Tibial nerve (tissue), 4 donors: ENCODE results near the gene RENBP. TPM values are rescaled to one million over a fixed set of nuclear protein-coding genes. Genes with fewer than 3 reads are reported as not detected.
A peak's percentile ranks its signal among the peaks of the same experiment; 100 is the strongest.

ENCODE experiments used
- DNase-seq, 2 donors: peaks; one replicate each; pipeline ENCODE4 v3.0.0-alpha.2; 2019; ENCODE audit warnings: low spot score in 2 of 2
- H3K27ac ChIP-seq, 4 donors: fragments of 200-600 bp; sonication (generic) in 3 of 4; one replicate each; pipeline ENCODE4 v1.5.1; 2017 to 2019; ENCODE audit warnings: mild to moderate bottlenecking in 1 of 4
- H3K27me3 ChIP-seq, 2 donors: fragments of 200-600 bp; sonication (generic) in 1 of 2; one replicate each; pipeline versions ENCODE4 v1.5.1 to v1.6.0; 2017 to 2019
- H3K36me3 ChIP-seq, 3 donors: fragments of 200-600 bp; sonication (generic); one replicate each; pipeline ENCODE4 v1.5.1; 2018 to 2019
- H3K4me1 ChIP-seq, 4 donors: fragments of 200-600 bp; sonication (generic) in 3 of 4; one replicate each; pipeline ENCODE4 v1.5.1; 2017 to 2019
- H3K4me3 ChIP-seq, 4 donors: fragments of 200-600 bp; sonication (generic) in 3 of 4; one replicate each; pipeline ENCODE4 v1.5.1; 2017 to 2019; ENCODE audit warnings: mild to moderate bottlenecking in 1 of 4, moderate library complexity in 1 of 4
- H3K9me3 ChIP-seq, 4 donors: fragments of 200-600 bp; sonication (generic) in 3 of 4; one replicate each; pipeline ENCODE4 v1.5.1; 2017 to 2019
- CTCF ChIP-seq, 5 experiments: fragments of 200-600 bp in 3 of 5; fragments of 450-650 bp in 2 of 5; sonication (generic) in 3 of 5; IDR thresholded peaks; one replicate each; pipeline ENCODE4 v1.5.1; 2016 to 2019; ENCODE audit warnings: antibody characterized with exemption in 5 of 5, mild to moderate bottlenecking in 3 of 5, moderate library complexity in 2 of 5
- EP300 ChIP-seq, 2 donors: sonication (generic); formaldehyde crosslinking; IDR thresholded peaks; one replicate each; pipeline ENCODE4 v1.6.1; 2017; ENCODE audit warnings: antibody characterized with exemption in 2 of 2, mild to moderate bottlenecking in 1 of 2
- POLR2A ChIP-seq, 2 donors: fragments of 450-650 bp; IDR thresholded peaks; one replicate each; pipeline ENCODE4 v1.6.1; 2017; ENCODE audit warnings: antibody characterized with exemption in 2 of 2, mild to moderate bottlenecking in 2 of 2, moderate library complexity in 2 of 2
- WGBS, 2 donors: methylation state at CpG; one replicate each; pipeline ENCODE4 v1.1.5; 2018; 5-methylcytosine and 5-hydroxymethylcytosine counted together
- total RNA-seq, 4 donors: library from RNA; depleted of rRNA; stranded (reverse); fragments of >200 nt; gene quantifications; one replicate each; pipeline ENCODE4 v1.1.0, GENCODE V29; 2016

The RENBP gene
- total RNA-seq, 4 donors from 2014 or later: 12.1 to 28.8 (median 17.8) TPM

GRCh38 chrX:153951683-153952372 lies 7.4 kb upstream of the RENBP start:
- no peaks in the 10 kb centered on the region for H3K9me3 ChIP-seq
- no peak overlapping the region for H3K27ac ChIP-seq
- peaks cover 0 to 66% (median 5%) of the 10 kb centered on the region in 3 donors for H3K36me3 ChIP-seq
- 91 to 100% methylated on average over 3 to 26 of the region's 28 CpGs for WGBS, 2 donors
- TF ChIP-seq CTCF (IDR thresholded peaks at IDR 0.05) (no peak), POLR2A (IDR thresholded peaks at IDR 0.05) (no peak), EP300 (IDR thresholded peaks at IDR 0.05) (no peak)
- H3K4me3 ChIP-seq: no peak overlapping the region
- H3K27me3 ChIP-seq: no peaks in the 10 kb centered on the region
- DNase-seq: no peak
- peaks cover 0 to 45% (median 8%) of the 10 kb centered on the region in 4 donors for H3K4me1 ChIP-seq

- Histone ChIP-seq H3K36me3 (peaks cover 0 to 49% (median 5%) of the 10 kb centered on the region in 3 donors), H3K9me3 (no peaks in the 10 kb centered on the region), H3K27me3 (no peaks in the 10 kb centered on the region), H3K4me1 (peaks cover 0 to 46% (median 8%) of the 10 kb centered on the region in 4 donors), H3K4me3 (no peak overlapping the region), H3K27ac (peak overlapping the region in 3 of 4 donors; percentile 56 to 81 (median 80))
- TF ChIP-seq POLR2A (IDR thresholded peaks at IDR 0.05) (no peak), CTCF (IDR thresholded peaks at IDR 0.05) (no peak), EP300 (IDR thresholded peaks at IDR 0.05) (no peak)
- WGBS, 2 donors: 89 to 100% methylated on average over 1 to 19 of the region's 19 CpGs
- no peak for DNase-seq
These were observed 5.7 kb upstream of the RENBP start for GRCh38 chrX:153950127-153950526.

GRCh38 chrX:153948847-153949805 lies 4.7 kb upstream of the RENBP start:
- 19 to 64% methylated on average over 23 to 30 of the region's 30 CpGs for WGBS, 2 donors
- H3K27me3 ChIP-seq: no peaks in the 10 kb centered on the region
- peaks cover 0 to 39% (median 5%) of the 10 kb centered on the region in 3 donors for H3K36me3 ChIP-seq
- no peak overlapping the region for H3K4me3 ChIP-seq
- H3K4me1 ChIP-seq: peaks cover 0 to 46% (median 8%) of the 10 kb centered on the region in 4 donors
- no peak for DNase-seq
- peak overlapping the region; percentile 45 to 81 (median 68) for H3K27ac ChIP-seq
- TF ChIP-seq EP300 (IDR thresholded peaks at IDR 0.05): no peak
- H3K9me3 ChIP-seq: no peaks in the 10 kb centered on the region

GRCh38 chrX:153948002-153948466 lies 3.6 kb upstream of the RENBP start:
- TF ChIP-seq POLR2A (IDR thresholded peaks at IDR 0.05) (no peak), CTCF (IDR thresholded peaks at IDR 0.05) (no peak), EP300 (IDR thresholded peaks at IDR 0.05) (no peak)
- WGBS, 2 donors: 11 to 55% methylated on average over 1 to 10 of the region's 10 CpGs
- Histone ChIP-seq H3K4me3 (no peak overlapping the region), H3K36me3 (peaks cover 0 to 33% (median 5%) of the 10 kb centered on the region in 3 donors), H3K4me1 (peaks cover 0 to 48% (median 8%) of the 10 kb centered on the region in 4 donors), H3K27me3 (no peaks in the 10 kb centered on the region), H3K9me3 (no peaks in the 10 kb centered on the region), H3K27ac (peak overlapping the region; percentile 45 to 81 (median 68))
- no peak for DNase-seq

- peaks cover 0 to 50% (median 8%) of the 10 kb centered on the region in 4 donors for H3K4me1 ChIP-seq
- 36 to 58% methylated on average over 9 to 19 of the region's 19 CpGs for WGBS, 2 donors
- H3K36me3 ChIP-seq: peaks cover 0 to 25% (median 5%) of the 10 kb centered on the region in 3 donors
- no peaks in the 10 kb centered on the region for H3K9me3 ChIP-seq
- H3K27me3 ChIP-seq: peaks cover 0 to 3% of the 10 kb centered on the region in 2 donors
- TF ChIP-seq EP300 (IDR thresholded peaks at IDR 0.05): no peak
- TF ChIP-seq POLR2A (IDR thresholded peaks at IDR 0.05): no peak
- peak; percentile 63 to 81 (median 76) for TF ChIP-seq CTCF (IDR thresholded peaks at IDR 0.05)
- DNase-seq: peak in 1 of 2 donors; percentile 31
- H3K27ac ChIP-seq: peak overlapping the region; percentile 45 to 81 (median 68)
- no peak overlapping the region for H3K4me3 ChIP-seq
These were observed 2.7 kb upstream of the RENBP start for GRCh38 chrX:153947009-153947769.
